ENCODE results near the gene HMCN2.
A peak's percentile ranks its signal among the peaks of the same experiment; 100 is the strongest.

HMCN2 gene

DNA sequence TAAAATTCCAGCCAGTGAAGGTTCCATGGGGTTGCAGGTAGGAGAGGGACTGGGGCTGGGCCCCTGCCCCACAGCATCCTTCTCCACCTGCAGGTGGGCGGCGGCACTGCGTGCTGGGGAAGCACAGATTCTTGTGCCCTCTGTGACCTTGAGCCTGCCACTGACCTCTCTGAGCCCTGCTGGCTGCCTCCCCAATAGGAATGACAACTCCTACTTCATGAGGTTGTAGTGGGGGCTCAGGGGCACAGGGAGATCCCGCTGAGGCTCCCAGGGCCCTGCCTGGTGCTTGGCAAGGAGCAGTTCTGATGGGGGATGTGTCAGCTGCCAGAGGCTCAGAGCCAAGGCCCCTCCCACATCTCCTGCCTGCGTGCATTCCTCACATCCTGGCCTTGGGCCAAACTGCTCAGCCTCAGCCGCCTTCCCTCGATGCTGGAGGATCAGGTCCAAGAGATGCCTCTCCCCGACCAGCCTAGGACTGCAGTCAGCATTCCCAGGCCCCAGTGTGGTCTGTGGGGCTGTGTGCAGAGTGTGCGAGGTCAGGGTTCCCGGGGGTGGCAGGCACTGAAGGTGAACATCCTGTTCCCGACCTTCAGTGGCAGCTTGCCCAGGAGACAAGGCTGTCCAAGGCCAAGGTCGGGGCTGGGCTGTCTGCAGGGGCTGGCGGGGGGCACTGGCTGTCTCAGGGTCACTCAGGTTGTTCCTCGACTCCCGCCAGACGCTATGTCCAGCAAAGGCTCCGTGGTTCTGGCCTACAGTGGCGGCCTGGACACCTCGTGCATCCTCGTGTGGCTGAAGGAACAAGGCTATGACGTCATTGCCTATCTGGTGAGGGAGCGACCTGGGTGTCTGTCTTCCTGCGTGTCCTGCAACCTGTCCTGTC is 186.2 kb downstream of the HMCN2 start:
- peak; percentile 98 for DNase-seq (ENCODE audit: low spot score)

DNA sequence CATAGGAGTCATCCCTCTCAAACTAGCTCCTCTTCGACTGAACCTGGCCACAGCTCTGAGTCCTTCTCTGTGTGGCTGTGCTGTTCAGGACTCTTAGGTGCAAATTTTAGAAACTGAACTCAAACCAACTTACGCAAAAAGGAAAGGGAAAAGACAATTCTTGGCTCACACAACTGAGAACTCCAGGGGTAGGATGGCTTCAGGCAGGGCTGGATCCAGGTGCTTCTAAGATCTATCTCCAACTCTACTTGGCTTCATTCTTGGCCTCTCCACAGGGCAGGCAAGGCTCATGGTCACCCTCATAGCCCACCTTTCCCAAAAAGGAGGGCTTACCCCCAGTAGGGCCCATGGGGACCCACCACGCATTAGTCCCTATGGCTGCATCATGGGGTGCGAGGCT is 187.3 kb downstream of the HMCN2 start:
- no peak for DNase-seq (ENCODE audit: low spot score)

DNA sequence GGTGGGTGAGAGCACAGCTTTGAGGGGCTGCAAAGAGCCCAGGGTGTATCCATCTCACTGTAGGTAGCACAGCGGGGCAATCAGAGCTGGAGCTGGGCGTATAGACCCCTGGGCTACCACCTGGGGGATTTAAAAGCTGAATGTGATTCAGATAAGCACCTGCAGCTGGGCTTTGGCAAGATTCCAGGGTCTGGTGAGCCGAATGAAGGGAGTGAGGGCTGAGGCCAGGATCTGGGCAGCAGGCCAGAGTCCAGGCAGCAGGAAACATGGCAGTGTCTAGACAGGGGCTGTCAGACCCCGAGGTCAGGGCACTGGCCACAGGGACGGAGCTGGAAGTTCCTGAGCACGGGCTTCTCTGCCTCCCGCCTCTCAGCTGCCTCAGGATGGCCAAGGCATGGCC is 187.9 kb downstream of the HMCN2 start:
- DNase-seq (ENCODE audit: low spot score) = no peak

DNA sequence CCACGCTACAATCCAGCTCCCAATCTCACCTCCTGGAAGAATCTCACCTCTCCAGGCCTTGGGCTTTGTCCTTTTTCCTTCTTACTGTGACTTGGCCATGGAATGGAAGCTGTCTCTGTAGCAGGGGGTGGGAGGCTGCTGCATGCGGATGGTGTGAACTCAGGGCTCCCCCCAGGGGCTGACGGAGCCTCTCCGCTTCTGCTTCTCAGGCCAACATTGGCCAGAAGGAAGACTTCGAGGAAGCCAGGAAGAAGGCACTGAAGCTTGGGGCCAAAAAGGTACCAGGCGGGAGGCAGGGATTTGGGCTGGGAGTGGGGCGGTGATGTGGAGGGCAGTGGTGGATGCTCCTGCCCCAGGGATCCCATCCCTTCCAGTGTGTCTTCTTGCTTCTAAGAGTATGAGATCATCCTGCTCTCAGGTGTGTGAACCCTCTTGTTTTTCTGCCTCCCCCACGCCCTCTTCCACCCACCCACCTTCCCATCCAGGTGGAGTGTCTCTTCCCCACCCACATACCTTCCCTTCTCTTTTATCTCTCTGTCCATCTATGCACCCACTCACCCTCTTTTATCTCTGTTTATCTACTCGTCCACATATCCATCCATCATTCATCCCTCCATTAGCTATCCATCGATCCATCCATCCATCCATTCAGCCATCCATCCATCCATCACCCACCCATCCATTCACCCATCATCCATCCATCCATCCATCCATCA is 188.7 kb downstream of the HMCN2 start:
- DNase-seq (ENCODE audit: low spot score) = no peak

DNA sequence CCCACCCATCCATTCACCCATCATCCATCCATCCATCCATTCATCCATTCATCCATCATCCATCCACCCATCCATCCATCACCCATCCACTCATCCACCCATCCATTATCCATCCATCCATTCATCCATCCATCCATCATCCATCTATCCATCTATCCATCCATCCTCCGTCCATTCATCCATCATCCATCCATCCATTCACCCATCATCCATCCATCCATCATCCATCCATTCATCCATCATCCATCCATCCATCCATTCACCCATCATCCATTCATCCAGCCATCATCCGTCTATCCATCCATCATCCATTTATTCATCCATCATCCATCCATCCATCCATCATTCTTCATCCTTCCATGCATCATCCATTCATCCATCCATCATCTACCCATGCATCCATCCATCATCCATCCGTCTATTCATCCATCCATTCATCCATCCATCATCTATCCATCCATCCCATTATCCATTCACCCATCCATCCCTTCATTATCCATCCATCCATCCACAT is 189.3 kb downstream of the HMCN2 start:
- no peak for DNase-seq (ENCODE audit: low spot score)

DNA sequence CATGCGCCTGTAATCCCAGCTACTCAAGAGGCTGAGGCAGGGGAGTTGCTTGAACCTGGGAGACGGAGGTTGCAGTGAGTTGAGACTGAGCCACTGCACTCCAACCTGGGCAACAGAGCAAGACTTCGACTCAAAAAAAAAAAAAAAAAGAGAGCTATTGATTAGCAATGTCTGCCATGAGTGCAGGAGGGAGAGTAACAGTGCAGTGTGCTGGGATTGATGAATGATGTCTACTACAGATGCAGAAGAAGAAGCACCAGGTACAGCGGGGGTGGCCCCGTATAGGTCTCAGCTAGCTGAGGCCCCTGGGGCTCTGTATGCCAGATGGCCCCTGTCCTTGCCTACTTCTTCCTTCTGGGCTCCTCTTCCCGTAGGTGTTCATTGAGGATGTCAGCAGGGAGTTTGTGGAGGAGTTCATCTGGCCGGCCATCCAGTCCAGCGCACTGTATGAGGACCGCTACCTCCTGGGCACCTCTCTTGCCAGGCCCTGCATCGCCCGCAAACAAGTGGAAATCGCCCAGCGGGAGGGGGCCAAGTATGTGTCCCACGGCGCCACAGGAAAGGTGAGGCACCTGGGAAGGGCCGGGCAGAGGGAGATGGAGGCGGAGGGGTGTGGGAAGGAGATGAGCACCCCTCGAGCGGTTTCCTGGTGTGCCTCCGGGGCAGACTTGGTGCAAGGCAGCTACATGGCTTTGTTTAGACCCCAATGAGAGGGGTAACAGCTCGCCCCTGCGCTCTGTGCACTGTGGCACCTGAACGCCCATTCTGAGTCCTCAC is 192.7 kb downstream of the HMCN2 start:
- DNase-seq (ENCODE audit: low spot score) = no peak

DNA sequence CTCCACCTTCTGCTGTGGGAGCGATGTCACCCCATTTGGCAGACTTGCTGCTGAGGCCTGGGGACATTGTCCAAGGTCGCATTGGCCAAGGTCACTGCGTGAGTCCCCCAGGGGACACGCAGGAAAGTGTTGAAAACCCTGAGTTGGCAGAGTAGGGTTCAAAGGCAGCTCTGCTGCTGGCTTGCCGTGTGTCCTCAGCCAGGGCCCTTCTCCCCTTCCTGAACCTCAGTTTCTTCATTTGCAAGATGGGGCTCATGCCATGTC is 193.2 kb downstream of the HMCN2 start:
- no peak for DNase-seq (ENCODE audit: low spot score)

DNA sequence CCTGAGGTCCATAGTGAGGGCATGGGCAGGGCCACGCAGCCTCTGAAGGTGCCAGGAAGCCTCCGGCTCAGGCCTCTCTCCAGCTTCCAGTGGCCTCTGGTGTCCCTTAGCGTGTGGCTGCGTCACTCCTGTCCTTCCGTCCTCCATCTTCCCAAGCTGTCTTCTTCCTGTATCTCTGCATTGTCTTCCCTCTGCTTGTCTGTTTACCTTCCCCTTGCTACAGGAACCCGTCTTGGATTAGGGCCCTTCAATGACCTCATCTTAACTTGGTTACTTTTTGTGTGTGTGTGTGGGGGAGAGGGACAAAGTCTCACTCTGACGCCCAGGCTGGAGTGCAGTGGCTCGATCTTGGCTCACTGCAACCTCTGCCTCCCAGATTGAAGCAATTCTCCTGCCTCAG is 193.6 kb downstream of the HMCN2 start:
- DNase-seq (ENCODE audit: low spot score) = no peak

DNA sequence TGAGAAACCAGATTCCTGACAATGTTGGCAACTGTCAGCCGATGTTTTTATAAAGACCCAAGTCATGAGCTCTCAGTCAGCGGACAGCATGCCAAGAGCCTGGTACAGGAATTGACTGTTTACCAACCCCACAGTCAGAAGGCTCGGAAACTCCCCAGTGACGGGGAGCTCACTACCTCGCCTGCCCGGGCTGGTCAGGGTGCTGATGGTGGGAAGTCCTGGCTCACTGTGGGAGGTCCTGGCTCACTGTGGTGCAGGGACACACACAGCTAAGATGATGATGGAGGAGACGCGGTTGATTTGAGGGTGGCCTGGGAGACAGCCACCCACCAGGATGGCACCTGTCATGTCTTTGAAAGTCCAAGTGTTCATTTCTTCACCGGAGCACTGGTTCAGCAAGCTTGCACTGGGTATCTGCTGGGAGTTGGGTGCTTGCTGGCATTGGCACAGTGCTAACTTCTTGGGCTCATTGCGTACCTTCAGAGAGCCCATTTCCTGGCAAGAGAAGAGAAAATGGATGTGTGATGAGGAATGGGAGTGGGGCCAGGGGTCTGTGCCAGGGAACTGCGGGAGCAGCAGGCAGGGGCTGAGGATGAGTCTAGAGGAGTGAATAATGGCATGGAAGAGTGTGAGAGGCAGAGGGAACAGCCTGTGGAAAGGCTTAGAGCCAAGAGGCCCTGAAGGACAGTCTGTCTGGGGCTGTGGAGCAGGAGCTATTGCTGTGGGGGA is 194.5 kb downstream of the HMCN2 start:
- no peak for DNase-seq (ENCODE audit: low spot score)

DNA sequence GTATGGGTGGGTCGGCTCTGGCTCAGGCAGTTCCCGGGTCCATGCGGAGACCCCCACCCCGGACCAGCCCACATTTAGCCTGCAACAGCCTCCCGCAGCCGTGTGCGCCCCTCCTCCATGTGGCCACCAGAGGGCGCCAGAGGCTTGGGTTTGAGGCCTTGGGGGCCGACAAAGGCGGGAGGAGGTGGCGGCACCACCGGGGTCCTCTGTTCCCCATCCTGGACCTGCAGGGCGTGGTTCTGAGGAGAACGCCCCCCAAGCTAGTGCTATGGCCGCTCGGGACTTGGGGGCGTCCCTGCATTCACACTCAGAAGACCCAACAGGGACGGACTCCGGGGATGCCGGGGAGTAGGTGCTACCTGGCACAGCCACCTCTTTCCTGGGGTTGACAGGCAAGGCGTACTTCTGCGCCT is 195.7 kb downstream of the HMCN2 start:
- DNase-seq (ENCODE audit: low spot score) = peak; percentile 67

DNA sequence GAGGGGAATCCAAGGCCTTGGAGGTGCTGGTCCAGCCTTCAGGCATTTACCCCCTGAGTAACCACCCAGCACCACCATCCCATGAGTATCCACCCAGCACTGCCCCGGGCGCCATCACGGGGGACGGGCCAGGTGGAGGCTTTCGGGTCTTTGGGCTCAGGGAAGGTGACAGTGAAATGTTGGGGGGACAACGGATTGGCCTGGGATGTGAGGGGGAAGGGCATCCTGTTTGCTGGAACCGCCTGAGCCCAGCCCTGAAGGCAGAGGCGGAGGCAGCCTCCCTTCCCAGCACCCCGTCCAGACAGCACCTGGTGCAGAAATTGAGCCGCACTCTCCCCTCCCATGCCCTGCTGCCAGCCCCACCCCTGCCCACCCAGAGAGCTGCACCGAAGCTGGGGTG is 196.2 kb downstream of the HMCN2 start:
- no peak for DNase-seq (ENCODE audit: low spot score)

DNA sequence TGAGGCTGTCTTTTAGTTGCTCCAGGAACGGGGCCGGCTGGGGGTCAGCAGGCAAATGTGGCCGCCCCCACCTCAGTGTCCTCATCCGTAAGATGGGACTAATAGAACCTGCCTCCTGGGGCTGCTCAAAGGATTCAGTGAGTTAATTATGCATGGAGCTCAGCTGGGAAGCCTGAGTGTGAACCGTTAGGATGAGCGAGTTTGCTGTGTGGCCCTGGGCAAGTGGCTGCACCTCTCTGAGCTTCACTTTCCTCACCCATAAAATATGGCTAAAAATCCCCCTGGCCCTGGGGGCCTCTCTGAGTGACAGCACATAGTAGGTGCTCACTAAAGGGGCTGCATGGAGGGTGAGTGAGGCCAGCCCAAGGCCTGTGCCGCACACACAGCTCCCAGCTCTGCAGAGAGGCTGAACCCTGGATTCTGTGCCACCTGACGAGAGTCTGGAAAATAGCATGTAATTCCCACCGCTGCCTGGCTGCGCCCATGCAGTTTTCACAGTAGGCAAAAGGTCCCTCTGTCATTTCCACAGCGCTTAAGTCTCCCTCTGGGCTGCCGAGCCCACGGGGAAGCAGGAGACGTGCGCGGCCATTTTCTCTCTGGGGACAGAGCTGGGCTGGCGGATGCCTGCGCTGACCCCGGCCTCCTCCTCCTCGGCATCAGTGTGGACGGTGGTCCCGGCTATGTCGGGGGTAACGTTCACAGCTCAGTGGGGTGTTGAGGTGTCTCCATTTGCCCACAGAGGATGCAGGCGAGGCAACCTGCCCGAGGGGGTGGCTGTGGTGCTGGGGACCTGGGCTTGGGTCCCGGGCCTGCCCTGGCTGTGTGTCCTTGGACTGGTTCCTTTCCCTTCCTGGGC is 197.4 kb downstream of the HMCN2 start:
- no peak for DNase-seq (ENCODE audit: low spot score)

DNA sequence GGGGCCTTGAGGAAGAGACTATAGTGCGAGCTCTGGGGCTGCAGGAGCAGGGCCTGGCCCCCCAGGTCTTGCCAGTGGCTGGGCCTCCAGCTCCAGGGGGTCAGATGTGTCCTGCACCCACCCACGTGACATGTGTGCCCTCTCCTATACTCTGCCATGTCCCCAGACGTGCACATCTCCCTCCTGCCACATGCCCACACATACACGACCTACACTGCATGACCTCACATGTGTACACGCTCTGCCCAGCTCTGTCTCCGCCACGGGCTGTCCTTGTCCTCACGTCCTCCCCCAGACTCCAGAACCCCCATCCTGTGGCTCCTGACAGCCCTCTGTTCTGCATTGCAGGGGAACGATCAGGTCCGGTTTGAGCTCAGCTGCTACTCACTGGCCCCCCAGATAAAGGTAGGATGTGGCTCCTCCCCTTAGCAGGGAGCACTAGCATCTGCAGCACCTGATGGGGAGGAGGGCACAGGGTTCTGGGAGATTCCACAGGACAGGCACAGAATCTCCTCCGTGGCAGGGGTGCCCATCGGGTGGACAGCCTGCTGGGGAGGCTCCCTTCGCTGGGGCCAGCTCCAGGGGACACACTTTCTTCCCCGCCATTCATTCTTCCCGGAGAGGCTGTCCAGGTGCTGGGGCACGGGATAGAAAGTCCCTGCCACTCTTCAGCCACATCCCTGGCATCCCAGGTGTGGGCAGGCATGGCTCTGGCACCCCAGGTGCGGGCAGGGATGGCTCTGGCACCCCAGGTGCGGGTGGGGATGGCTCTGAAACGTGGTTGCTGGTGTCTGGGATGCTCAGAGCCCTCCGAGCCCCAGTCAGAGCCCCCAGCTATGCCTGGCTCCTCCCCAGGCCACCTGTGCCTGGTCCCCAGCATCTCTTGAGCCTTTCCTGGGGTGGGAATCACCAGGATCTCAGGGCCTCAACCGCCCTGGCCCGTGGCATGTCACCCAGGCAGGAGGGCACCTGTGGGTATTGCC is 198.5 kb downstream of the HMCN2 start:
- DNase-seq (ENCODE audit: low spot score) = no peak

DNA sequence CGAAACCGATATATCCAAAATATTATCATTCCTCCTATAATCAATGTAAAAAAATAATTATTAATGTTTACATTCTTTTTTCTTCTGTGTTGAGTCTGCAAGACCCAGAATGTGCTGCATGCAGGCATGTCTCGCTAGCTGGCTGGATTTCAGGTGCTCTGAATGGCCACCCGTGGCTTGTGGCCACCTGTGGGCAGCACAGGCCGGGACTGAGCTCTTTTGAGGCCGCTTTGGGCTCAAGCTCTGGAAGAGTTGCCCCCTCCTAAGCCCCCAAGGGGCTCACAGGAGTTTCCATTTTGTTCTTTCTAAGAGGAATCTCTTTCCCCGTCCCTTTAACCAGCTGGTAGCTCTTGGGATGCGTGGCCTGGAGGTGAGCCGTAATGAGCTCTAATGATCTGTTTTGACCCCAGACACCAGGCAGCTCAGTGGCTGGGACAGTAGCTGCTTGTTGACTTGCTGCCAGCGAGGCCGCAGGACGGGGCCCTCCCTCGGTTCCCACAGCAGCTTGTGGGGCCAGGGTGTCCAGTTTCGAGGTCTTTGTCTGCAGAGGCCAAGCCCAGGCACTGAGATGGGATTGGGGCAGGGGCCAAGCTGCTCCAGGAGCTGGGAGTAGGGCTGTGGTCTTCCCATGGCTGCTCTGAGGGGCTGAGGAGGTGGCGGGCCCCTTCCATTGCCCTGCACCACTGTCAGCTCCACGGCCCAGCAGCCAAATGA is 200.0 kb downstream of the HMCN2 start:
- no peak for DNase-seq (ENCODE audit: low spot score)

DNA sequence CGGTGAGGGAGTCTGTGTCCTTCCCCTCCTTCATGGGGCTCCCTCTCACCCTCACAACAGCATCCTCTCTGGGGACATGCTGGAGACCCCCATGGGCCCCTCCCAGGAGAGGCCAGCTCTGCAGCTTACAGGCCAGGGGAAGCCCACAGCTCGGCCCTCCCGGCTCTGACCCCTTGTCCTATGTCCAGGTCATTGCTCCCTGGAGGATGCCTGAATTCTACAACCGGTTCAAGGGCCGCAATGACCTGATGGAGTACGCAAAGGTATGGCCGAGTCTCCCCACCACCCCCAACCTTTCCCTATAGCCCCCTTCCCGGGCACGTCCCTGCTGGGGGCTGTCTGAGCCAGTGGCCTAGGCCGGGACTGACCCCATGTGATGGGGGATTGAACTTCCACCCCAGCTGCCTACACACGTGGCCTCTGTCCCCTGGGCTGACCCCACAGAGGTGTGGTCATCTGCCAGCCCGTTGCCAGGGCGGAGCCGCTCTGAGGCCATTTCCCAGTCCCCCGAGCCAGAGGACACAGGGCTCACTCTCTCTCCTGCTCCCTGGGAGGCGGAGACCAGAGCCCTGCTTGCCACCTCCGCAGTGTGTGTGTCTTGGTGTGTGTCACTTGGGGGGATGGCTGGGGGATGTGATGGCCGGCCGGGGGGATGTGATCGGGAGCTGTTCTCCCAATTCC is 201.1 kb downstream of the HMCN2 start:
- DNase-seq (ENCODE audit: low spot score) = no peak

DNA sequence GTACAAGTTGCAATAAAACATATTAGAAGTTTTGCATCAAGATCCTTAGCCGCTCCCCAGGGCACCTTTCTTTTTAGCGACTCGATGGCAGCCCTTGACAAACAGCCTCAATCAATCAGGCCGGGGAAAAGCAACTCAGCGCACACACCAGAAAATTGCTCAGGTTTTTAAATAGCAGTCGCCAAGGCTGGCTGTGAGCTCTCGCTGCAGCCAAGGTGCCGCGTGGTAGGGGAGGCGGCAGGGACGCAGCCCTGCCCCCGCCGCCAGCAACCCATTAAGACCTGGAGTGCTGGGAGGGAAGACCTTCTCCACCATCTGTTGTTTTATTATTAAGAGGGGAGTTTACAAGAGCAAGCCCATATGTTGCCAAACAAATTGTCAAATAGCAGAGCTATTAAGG is 201.8 kb downstream of the HMCN2 start:
- DNase-seq (ENCODE audit: low spot score) = no peak

DNA sequence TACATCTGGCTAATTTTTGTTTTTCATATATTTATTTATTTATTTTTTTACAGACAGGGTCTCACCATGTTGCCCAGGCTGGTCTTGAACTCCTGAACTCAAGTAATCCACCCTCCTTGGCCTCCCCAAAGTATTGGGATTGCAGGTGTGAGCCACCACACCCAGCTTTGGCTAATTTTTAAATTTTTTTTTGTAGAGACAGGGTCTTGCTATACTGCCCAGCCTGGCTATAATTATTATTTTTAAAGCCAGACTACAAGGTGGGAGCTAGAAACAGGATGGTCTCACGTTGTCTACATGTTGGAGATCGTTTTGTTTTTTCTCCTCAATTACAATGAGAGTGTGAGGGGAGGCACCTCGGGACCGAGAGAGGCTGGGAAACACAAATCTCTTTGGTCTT is 203.0 kb downstream of the HMCN2 start:
- no peak for DNase-seq (ENCODE audit: low spot score)

DNA sequence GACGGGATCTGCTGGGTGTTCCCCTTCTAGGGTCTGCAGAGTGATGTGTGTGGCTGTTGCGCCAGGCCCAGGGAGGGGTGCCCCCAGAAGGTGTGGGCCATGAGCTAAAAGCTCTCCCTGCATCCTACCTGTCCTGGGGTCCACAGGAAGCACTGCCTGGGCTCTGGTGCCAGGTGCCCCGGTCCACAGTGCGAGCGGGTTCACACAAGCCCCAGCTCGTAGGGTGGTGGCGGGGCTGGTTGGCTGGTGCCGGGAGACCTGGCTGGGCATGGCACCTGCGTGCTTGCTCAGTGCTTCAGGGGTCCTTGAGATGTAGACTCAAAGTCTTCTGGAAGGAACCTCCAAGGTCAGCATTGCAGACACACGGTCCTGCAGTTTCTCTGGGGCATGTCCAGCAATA is 204.7 kb downstream of the HMCN2 start:
- no peak for DNase-seq (ENCODE audit: low spot score)

DNA sequence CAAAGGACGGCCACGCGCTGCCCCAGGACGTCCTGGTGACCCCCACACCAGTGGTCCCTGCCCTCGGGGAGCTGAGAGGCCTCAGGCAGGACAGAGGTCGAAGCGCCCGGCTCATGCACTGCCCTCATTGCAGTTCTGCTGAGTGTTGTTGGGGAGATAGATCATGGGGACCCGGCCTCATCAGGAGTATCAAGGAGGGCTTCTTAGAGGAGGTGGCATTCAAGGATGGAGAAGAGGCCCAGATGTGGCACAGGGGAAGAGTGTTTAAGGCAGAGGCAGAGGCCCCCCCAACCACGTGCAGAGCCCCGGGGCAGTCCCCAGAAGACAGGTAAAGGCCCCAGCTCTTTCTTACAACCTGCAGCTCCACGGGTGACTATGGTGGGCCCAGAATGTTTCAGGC is 205.4 kb downstream of the HMCN2 start:
- no peak for DNase-seq (ENCODE audit: low spot score)
